Measurements from ENCODE around the gene CSF1.

- TF ChIP-seq CTCF (IDR thresholded peaks at IDR 0.05), result no peak
- TF ChIP-seq POLR2AphosphoS5 (IDR thresholded peaks at IDR 0.05), result no peak
Measured at GRCh38 chr1:109892561-109893368, 17.9 kb upstream of the CSF1 start.

Measured in breast epithelium (tissue), 3 donors.